GM21367 (cell line): ENCODE measurements around the gene LRFN3.
"Not testable (repeated sequence)": the region's sequence is repeated elsewhere in the genome, so short reads cannot be mapped to it uniquely, and the experiment has no call there.

ENCODE experiments used
- ATAC-seq: cut with Tn5 transposase; IDR thresholded peaks from one replicate; pipeline ENCODE4 v1.9.1; 2021; ENCODE audit not compliant: unreplicated experiment

The LRFN3 gene

DNA sequence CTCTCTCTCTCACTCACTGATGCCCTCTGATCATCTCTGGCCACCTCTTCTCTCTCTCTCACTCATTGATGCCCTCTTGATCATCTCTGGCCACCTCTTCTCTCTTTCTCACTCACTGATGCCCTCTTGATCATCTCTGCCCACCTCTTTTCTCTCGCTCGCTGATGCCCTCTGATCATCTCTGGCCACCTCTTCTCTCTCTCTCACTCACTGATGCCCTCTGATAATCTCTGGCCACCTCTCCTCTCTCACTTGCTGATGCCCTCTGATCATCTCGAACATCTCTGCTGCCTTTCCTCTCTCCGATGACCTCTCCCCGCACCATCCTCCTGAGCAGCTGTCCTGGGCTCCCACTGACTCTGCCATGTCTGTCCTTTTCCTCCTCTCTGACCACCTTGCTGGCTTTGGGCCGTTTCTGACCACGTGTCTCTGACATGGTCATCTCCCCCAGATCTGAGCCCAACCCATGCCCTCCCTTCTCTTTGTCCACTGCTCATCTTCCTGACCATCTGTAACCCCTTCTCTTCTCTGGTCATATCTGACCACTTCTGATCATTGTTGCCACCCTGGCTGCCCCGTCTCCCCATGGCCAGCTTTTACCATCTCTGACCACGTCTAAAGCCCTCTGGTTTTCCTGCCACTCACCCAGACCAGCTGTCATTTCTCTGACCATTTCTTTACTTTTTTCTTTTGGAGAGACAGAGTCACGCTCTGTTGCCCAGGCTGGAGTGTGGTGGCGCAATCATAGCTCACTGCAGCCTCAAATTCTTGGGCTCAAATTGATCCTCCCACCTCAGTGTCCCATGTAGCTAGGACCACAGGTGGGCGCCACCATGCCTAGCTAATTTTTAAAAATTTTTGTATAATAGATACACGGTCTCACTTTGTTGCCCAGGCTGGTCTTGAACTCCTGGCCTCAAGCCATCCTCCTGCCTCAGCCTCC, 2.4 kb downstream of the LRFN3 start:
- no peak for ATAC-seq

DNA sequence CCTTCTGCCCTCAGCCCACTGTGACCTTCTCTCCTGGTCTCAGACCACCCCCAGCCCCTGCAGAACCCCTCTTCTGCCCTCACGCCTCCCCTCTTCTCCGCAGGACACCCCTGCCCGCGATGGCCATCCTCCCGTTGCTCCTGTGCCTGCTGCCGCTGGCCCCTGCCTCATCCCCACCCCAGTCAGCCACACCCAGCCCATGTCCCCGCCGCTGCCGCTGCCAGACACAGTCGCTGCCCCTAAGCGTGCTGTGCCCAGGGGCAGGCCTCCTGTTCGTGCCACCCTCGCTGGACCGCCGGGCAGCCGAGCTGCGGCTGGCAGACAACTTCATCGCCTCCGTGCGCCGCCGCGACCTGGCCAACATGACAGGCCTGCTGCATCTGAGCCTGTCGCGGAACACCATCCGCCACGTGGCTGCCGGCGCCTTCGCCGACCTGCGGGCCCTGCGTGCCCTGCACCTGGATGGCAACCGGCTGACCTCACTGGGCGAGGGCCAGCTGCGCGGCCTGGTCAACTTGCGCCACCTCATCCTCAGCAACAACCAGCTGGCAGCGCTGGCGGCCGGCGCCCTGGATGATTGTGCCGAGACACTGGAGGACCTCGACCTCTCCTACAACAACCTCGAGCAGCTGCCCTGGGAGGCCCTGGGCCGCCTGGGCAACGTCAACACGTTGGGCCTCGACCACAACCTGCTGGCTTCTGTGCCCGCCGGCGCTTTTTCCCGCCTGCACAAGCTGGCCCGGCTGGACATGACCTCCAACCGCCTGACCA, 3.3 kb downstream of the LRFN3 start:
- no peak for ATAC-seq

- ATAC-seq, result no peak
Observed at GRCh38 chr19:35940078-35940775, 4.1 kb downstream of the LRFN3 start.

DNA sequence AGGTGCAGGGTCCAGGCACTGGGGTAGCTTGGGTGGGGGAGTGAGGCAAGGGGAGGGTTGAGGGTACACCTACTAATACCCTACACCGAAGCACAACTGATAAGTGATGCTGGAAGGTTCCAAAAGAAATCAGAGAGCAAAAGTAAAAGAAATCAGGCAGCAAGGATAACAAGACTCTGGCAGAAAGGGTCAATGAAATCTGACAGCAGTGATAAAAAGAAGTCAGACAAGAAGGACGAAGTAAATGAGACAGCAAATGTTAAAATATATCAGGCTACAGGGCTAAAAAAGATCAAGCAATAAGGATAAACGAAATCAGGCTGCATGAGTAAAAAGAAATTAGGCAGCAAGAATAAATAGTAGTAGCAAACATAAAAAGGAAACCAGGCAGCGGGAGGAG, 4.7 kb downstream of the LRFN3 start:
- no peak for ATAC-seq

DNA sequence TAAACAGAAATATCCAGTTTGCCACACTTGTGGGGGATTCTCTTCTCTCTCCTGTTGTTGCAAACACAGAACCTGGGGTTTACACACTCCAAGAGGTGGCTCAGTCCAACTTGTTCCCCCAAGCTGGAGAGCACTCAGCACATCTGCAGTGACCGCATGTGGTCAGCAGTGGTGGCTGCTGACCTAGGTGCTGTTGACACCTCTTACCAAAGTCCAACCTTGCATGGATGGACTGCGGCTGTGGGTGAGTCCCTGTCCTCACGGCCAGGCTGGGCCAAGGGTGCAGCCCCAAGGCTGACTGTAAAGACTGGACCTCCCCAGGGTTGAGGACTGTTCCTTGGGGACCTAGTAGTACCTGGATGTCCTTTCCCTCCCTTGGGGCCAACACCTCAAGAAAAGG, 6.1 kb downstream of the LRFN3 start:
- no peak for ATAC-seq

GRCh38 chr19:35943321-35944301, 7.4 kb downstream of the LRFN3 start:
- no peak for ATAC-seq

DNA sequence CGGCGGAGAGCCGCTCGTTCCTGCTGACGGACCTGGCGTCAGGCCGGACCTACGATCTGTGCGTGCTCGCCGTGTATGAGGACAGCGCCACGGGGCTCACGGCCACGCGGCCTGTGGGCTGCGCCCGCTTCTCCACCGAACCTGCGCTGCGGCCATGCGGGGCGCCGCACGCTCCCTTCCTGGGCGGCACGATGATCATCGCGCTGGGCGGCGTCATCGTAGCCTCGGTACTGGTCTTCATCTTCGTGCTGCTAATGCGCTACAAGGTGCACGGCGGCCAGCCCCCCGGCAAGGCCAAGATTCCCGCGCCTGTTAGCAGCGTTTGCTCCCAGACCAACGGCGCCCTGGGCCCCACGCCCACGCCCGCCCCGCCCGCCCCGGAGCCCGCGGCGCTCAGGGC, 8.4 kb downstream of the LRFN3 start:
- ATAC-seq, result no peak

DNA sequence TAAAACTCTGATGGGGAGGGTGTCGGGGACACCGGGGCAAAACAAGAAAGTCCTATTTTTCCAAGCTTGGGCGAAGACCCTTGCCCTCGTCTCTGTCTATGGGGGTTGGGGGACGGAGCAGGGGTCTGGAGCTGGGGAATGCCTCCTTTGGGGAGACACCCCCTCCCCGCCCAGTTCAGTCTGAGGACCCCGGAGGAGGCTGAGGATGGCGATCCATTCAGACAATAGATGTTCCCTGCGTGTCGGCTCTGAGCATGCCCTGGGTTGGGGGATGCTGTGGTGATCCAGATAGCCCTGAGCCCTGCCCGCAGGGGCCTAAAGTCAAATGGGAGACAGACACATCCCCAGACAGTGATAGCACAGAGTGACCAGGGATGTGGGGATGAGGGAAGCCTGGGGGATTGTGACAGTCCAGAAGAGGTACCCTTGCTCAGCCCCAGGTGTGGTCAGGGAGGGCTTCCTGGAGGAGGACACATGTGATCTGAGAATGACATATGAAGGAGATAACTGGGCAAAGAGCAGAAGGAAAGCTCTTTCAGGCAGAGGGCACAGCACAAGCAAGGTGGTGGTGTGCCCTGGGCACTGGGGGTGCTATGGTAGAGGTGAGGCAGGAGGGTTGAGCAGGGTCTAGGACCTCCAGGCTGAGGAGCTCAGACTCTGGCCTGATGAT, 9.1 kb downstream of the LRFN3 start:
- no peak for ATAC-seq

GRCh38 chr19:35946203-35946602, 10.0 kb downstream of the LRFN3 start:
- ATAC-seq, result no peak

DNA sequence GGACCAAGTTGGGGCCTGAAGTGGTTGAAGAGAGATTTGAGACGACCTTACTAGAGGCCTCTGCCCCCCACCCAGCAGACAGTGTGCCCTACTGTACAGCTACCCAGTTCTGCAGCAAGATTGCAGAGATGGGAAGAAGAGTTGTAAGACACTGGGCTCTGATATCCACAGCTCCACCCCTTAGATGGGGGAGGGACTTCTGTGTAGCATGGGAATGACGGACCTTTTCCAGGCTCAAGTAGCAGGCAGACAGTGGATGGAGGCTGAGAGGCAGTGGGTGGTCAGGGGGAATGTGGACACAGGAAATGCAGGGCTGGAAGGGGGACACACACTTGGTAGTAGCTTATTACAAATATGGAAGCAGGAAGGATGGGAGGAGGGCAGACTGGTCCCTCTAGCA, 13.0 kb downstream of the LRFN3 start:
- ATAC-seq, result no peak

DNA sequence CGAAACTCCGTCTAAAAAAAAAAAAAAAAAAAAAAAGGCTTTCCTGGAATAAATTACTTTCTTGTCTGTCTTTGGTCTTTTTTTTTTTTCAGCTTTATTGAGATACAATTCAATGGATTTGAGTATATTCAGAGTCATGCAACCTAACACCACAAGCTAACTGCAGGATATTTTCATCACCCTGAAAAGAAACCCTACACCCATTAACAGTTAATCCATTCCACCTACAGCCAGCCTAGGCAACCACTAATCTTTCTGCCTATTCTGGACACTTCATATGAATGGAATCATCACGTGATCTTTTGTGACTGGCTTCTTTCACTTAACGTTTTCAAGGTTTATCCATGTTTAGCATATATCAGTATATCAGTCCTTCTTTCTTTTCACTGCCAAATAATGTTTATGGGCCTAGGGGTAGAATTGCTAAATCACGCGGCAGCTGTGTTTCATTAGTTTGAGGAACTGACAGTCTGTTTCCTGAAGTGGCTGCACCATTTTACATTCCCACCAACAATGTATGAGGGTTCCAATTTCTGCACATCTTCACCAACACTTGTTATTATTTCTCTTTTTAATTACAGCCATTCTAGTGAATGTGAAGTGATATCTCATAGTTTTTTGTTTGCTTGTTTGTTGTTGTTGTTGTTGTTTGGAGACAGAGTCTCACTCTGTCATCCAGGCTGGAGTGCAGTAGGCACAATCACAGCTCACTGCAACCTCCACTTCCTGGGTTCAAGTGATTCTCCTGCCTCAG, 19.9 kb downstream of the LRFN3 start:
- no peak for ATAC-seq

- not testable (repeated sequence) for ATAC-seq
Observed at GRCh38 chr19:35957411-35957810, 21.2 kb downstream of the LRFN3 start.

- ATAC-seq, result no peak
Observed at GRCh38 chr19:35958660-35959039, 22.5 kb downstream of the LRFN3 start.

DNA sequence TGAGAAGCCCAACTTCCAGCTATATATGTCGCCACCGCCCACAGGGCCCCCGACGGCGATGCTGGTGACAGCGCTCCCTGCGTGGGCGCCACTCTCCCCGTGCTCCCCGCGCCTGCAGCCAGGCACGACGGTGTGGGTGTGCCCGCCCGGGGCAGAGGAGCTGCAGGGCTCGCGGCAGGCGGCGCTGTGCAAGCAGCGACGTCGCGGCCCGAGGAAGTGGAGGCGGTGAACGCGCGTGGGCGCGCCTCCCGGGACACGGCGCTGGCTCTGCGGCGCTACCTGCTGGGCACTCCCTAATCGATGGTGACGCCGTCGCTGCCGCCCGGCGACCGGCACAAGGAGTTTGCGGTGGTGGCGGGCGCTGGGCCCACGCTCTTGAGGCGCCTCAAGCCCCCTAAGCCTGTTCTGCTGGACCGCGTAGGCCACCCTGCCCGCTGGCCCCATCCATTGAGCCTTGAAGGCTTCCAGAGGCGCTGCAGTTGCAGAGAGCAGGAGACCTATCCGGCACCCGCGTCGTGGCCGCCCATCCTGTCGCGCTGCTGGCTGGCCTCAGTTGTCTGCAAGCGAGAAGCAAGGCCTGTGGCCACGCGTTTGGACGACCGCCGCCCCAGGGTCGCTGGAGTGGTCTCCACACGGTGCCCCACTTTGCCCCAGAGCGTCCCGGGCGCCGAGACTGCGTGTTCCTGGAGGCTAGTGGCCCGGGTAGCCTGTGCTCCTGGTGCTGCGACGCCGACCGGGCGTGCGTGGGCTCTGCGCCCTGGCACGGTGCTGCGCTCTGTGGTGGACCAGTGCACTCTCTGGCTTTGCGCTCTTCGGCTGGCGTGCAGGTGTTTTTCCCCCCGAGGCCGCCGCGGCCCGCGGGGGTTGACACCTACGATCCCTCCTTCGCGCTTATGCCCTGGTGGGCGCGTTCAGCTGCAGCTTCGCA, 23.1 kb downstream of the LRFN3 start:
- ATAC-seq, result no peak

DNA sequence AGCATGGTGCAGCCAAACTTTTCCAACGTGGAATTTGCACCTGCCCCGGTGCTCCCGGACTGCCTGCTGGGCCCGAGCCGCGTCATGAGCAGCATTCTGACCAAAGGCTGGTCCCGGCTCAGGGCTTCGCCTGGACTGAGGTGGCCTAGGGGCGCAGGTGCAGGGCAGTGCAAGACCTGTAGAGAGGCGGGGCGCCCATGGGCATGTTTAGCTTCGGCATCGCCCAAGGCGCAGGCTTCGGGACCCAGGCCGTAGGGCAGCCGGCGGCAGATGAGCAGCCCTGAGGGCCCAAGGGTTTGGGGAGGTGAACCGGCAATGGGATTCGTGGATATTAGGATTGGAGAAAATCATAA, 23.8 kb downstream of the LRFN3 start:
- ATAC-seq, result no peak

- no peak for ATAC-seq
Observed at GRCh38 chr19:35960432-35960972, 24.3 kb downstream of the LRFN3 start.

DNA sequence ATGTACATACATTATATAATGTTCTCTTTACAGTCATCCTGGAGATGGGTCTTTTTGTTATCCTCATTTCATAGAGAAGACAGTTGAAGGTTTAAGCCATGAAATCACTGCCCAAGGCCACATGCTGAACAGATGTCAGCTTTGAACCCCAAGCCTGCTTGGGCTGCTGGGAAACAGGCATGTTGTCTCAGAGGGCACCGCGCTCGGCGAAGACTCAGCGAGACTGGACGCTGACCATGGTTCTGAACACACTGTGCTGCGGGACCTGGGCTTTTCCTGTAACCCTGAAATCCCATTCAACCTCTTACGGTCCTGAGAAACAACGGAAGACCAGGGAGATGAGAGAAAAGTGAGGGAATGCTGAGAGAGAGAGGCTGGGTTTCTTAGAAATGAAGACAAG, 27.3 kb downstream of the LRFN3 start:
- ATAC-seq, result no peak

GRCh38 chr19:35966771-35967170, 30.6 kb downstream of the LRFN3 start:
- ATAC-seq, result no peak
